ENCODE results near the gene PRKCH.

DNA sequence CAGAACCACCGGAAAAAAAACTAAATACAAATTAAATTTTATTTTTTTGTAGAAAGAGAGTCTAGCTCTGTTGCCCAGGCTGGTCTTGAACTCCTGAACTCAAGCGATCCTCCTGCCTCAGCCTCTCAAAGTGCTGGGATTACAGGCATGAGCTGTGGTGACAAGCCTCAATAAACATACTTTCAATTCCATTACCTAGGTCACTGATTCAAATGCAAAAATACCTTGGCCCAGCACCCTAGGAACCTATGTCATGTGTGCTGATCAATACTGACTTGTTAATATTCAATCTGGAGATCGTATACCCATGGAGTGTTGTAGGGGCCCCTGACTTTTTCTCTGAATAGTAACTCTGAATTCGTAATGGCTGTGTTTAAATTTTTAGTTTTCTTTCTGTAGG lies 33.2 kb upstream of the PRKCH start:
- no peak for TF ChIP-seq CTCF (IDR thresholded peaks at IDR 0.05)
- no peak for TF ChIP-seq POLR2AphosphoS5 (IDR thresholded peaks at IDR 0.05)
- no peak for TF ChIP-seq POLR2A (IDR thresholded peaks at IDR 0.05)
- TF ChIP-seq EP300 (IDR thresholded peaks at IDR 0.05), result no peak
